GM23338 (cell line): ENCODE measurements around the gene STARD4. TPM values are rescaled to one million over a fixed set of nuclear protein-coding genes. Genes with fewer than 3 reads are reported as not detected.

Source experiments
- ATAC-seq: fragments of 200-7000 bp; cut with Tn5 transposase; 3 replicates; pipeline ENCODE4 v1.9.1; 2020
- DNase-seq: peaks from one replicate; pipeline ENCODE4 v3.0.0-alpha.2; 2015; ENCODE audit warnings: low spot score
- H2AFZ ChIP-seq: fragments of 200-600 bp; sonication (generic); 2 replicates; pipeline ENCODE4 v1.8.0; 2016; ENCODE audit warnings: antibody characterized with exemption, mild to moderate bottlenecking, moderate library complexity
- H3F3A ChIP-seq: fragments of 200-600 bp; sonication (generic); replicated peaks from 2 replicates; pipeline ENCODE4 v1.8.0; 2017; ENCODE audit warnings: antibody characterized with exemption, mixed run types, low read depth
- H3K27ac ChIP-seq: fragments of 200-600 bp; sonication (generic); 2 replicates; pipeline ENCODE4 v1.6.1; 2016; ENCODE audit warnings: low read depth
- H3K27me3 ChIP-seq: fragments of 200-600 bp; sonication (generic); 2 replicates; pipeline ENCODE4 v1.8.0; 2016; ENCODE audit warnings: mild to moderate bottlenecking, mixed run types, moderate library complexity; ENCODE audit not compliant: insufficient read depth
- H3K36me3 ChIP-seq: fragments of 200-600 bp; sonication (generic); 2 replicates; pipeline ENCODE4 v1.8.0; 2016; ENCODE audit warnings: mild to moderate bottlenecking; ENCODE audit not compliant: insufficient read depth
- H3K4me1 ChIP-seq: fragments of 200-600 bp; sonication (generic); 2 replicates; pipeline ENCODE4 v1.8.0; 2016; ENCODE audit warnings: mild to moderate bottlenecking, moderate library complexity; ENCODE audit not compliant: insufficient read depth
- H3K4me2 ChIP-seq: fragments of 200-600 bp; sonication (generic); 2 replicates; pipeline ENCODE4 v1.7.1; 2017; ENCODE audit warnings: mixed run types
- H3K4me3 ChIP-seq: fragments of 200-600 bp; sonication (generic); 2 replicates; pipeline ENCODE4 v1.6.1; 2016; ENCODE audit warnings: mixed run types
- H3K79me2 ChIP-seq: fragments of 200-600 bp; sonication (generic); replicated peaks from 2 replicates; pipeline ENCODE4 v1.8.0; 2017; ENCODE audit warnings: mild to moderate bottlenecking; ENCODE audit not compliant: insufficient read depth
- H3K9me2 ChIP-seq: fragments of 200-600 bp; sonication (generic); 2 replicates; pipeline ENCODE4 v1.8.0; 2017; ENCODE audit not compliant: insufficient read depth
- H4K20me1 ChIP-seq: fragments of 200-600 bp; sonication (generic); replicated peaks from 2 replicates; pipeline ENCODE4 v1.8.0; 2017; ENCODE audit warnings: mild to moderate bottlenecking; ENCODE audit not compliant: insufficient read depth
- H3K27ac Mint-ChIP-seq: 2 replicates; pipeline ENCODE4 v1.8.0; 2020; ENCODE audit warnings: inconsistent platforms, mild to moderate bottlenecking, moderate library complexity, mixed read lengths
- H3K27me3 Mint-ChIP-seq: 3 replicates; pipeline ENCODE4 v1.8.0; 2022; ENCODE audit warnings: low read depth, mild to moderate bottlenecking, moderate library complexity, mixed read lengths, inconsistent platforms; ENCODE audit not compliant: insufficient read depth, poor library complexity
- H3K36me3 Mint-ChIP-seq: 3 replicates; pipeline ENCODE4 v1.8.0; 2021; ENCODE audit warnings: low read depth, mild to moderate bottlenecking, inconsistent platforms, moderate library complexity, mixed read lengths
- H3K4me1 Mint-ChIP-seq: 3 replicates; pipeline ENCODE4 v1.8.0; 2020; ENCODE audit warnings: mild to moderate bottlenecking, inconsistent platforms, mixed read lengths
- H3K4me3 Mint-ChIP-seq: 3 replicates; pipeline ENCODE4 v1.8.0; 2021; ENCODE audit warnings: moderate library complexity, mild to moderate bottlenecking, inconsistent platforms, mixed read lengths
- H3K9me3 Mint-ChIP-seq: 3 replicates; pipeline ENCODE4 v1.8.0; 2020; ENCODE audit warnings: moderate library complexity, mild to moderate bottlenecking, inconsistent platforms, mixed read lengths
- CREB1 ChIP-seq: fragments of 250-450 bp; sonication (Bioruptor Pico); IDR thresholded peaks from 2 replicates; pipeline ENCODE4 v1.5.0; 2020; ENCODE audit warnings: low read depth, mild to moderate bottlenecking, moderate library complexity
- CTCF ChIP-seq, 2 experiments: fragments of 200-600 bp in 1 of 2; sonication (generic) in 1 of 2; conservative IDR thresholded peaks; 2 replicates each; pipeline versions ENCODE4 v1.5.1 to v1.6.1; 2016 to 2017; ENCODE audit warnings: antibody characterized with exemption in 2 of 2, low read depth in 2 of 2, mild to moderate bottlenecking in 2 of 2, moderate library complexity in 1 of 2
- ETS1 ChIP-seq: IDR thresholded peaks from 2 replicates; pipeline ENCODE4 v1.6.1; 2016; ENCODE audit warnings: antibody characterized with exemption
- EZH2 ChIP-seq: fragments of 200-600 bp; sonication (generic); IDR thresholded peaks from one replicate; pipeline ENCODE4 v1.8.0; 2017; ENCODE audit warnings: antibody characterized with exemption, mild to moderate bottlenecking, low read depth; ENCODE audit not compliant: unreplicated experiment
- EZH2phosphoT487 ChIP-seq: fragments of 200-600 bp; sonication (generic); IDR thresholded peaks from one replicate; pipeline ENCODE4 v1.8.1; 2018; ENCODE audit warnings: antibody characterized with exemption; ENCODE audit not compliant: unreplicated experiment
- JUNB ChIP-seq: IDR thresholded peaks from one replicate; pipeline ENCODE4 v1.6.1; 2016; ENCODE audit warnings: antibody characterized with exemption; ENCODE audit not compliant: unreplicated experiment
- NANOG ChIP-seq: IDR thresholded peaks from 2 replicates; pipeline ENCODE4 v1.6.1; 2016; ENCODE audit warnings: antibody characterized with exemption, borderline replicate concordance
- POLR2AphosphoS5 ChIP-seq: IDR thresholded peaks from 2 replicates; pipeline ENCODE4 v1.6.1; 2016; ENCODE audit warnings: antibody characterized with exemption, low read depth
- REST ChIP-seq: IDR thresholded peaks from one replicate; pipeline ENCODE4 v1.6.1; 2018; ENCODE audit warnings: antibody characterized with exemption; ENCODE audit not compliant: unreplicated experiment
- STAT1 ChIP-seq: IDR thresholded peaks from one replicate; pipeline ENCODE4 v1.6.1; 2016; ENCODE audit warnings: antibody characterized with exemption; ENCODE audit not compliant: unreplicated experiment
- ZNF114 ChIP-seq: fragments of 250-450 bp; sonication (Bioruptor Pico); IDR thresholded peaks from 2 replicates; pipeline ENCODE4 v1.5.0; 2020; ENCODE audit warnings: mild to moderate bottlenecking, moderate library complexity
- ZNF331 ChIP-seq: fragments of 250-450 bp; sonication (Bioruptor Pico); IDR thresholded peaks from 2 replicates; pipeline ENCODE4 v1.5.0; 2020; ENCODE audit warnings: low read depth, mild to moderate bottlenecking, moderate library complexity
- ZNF462 ChIP-seq: fragments of 250-450 bp; sonication (Bioruptor Pico); IDR thresholded peaks from 2 replicates; pipeline ENCODE4 v1.5.0; 2020; ENCODE audit warnings: mild to moderate bottlenecking, moderate library complexity
- polyA plus RNA-seq: library from polyadenylated mRNA; unstranded; fragments of >200 nt; fragmentation: Nextera tagmentation; extraction: Ambion mirVana; gene quantifications from 2 replicates; pipeline ENCODE4 v1.2.1, GENCODE V29; 2016
- total RNA-seq: library from RNA; depleted of rRNA; stranded (reverse); fragments of >200 nt; shearing (Covaris generic); gene quantifications from 2 replicates; pipeline ENCODE4 v1.2.3, GENCODE V29; 2014

STARD4 gene
- total and polyA plus RNA-seq, 2 experiments from 2014 or later: 25.0 to 92.0 TPM

- Histone ChIP-seq H3K9me2 (no peaks in the 10 kb centered on the region), H2AFZ (no peak overlapping the region), H3K4me2 (no peak overlapping the region), H3K27me3 (no peaks in the 10 kb centered on the region), H3K79me2 (no peaks in the 10 kb centered on the region), H3K27ac (no peak overlapping the region; the same call in 1 of the 2 replicates), H4K20me1 (no peaks in the 10 kb centered on the region), H3K4me3 (no peak overlapping the region), H3K4me1 (peaks cover 28% of the 10 kb centered on the region), H3K36me3 (no peaks in the 10 kb centered on the region), H3F3A (no peaks in the 10 kb centered on the region)
- peaks cover 3% of the 10 kb centered on the region; the same call in 1 of the 3 replicates for H3K9me3 Mint-ChIP-seq
- TF ChIP-seq EZH2phosphoT487: no peak
- TF ChIP-seq EZH2: no peak
- no peak for TF ChIP-seq ETS1
- TF ChIP-seq JUNB: no peak
- TF ChIP-seq NANOG: no peak
- TF ChIP-seq STAT1: no peak
- TF ChIP-seq ZNF462 (CRISPR knock-in tag): no peak
- TF ChIP-seq ZNF114 (CRISPR knock-in tag): no peak
- no peak for TF ChIP-seq ZNF331 (CRISPR knock-in tag)
- TF ChIP-seq CREB1 (CRISPR knock-in tag): no peak
- TF ChIP-seq CTCF (conservative IDR thresholded peaks at IDR 0.05; ENCODE audit: low read depth in 2 of 2): no peak
- TF ChIP-seq POLR2AphosphoS5: no peak
- TF ChIP-seq REST: no peak
- H3K36me3 Mint-ChIP-seq: peaks cover 3% of the 10 kb centered on the region; the same call in 1 of the 3 replicates
- H3K4me3 Mint-ChIP-seq: no peak overlapping the region
- H3K27ac Mint-ChIP-seq: no peak overlapping the region
- peaks cover 2% of the 10 kb centered on the region for H3K27me3 Mint-ChIP-seq
- peaks cover 20% of the 10 kb centered on the region for H3K4me1 Mint-ChIP-seq
- ATAC-seq (peak; percentile 23; the same call in 2 of the 3 replicates), DNase-seq (peak; percentile 10)
Observed at GRCh38 chr5:111461934-111462333, 50.4 kb downstream of the STARD4 start.
